MM.1S (cell line): ENCODE data around the gene DTX3.

Source experiments
- CTCF ChIP-seq: fragments of 300-600 bp; sonication (generic); IDR thresholded peaks from 2 replicates; pipeline ENCODE4 v1.5.1; 2016; ENCODE audit warnings: antibody characterized with exemption, low read length, mixed read lengths
- EZH2 ChIP-seq: fragments of 300-600 bp; sonication (generic); optimal IDR thresholded peaks from 2 replicates; pipeline ENCODE3; 2017; ENCODE audit warnings: low read depth, mild to moderate bottlenecking, antibody characterized with exemption, low read length, mixed read lengths

- TF ChIP-seq CTCF (no peak), EZH2 (no peak)
Observed at GRCh38 chr12:57575771-57576612, 28.6 kb upstream of the DTX3 start.
